HFFc6 (cell line): Measurements from ENCODE around the gene SMIM24. TPM values are rescaled to one million over a fixed set of nuclear protein-coding genes. Genes with fewer than 3 reads are reported as not detected.

Source experiments
- DNase-seq: peaks from one replicate; pipeline ENCODE4 v3.0.0-alpha.2; 2018
- H3K27ac Mint-ChIP-seq: 2 replicates; pipeline ENCODE4 v1.8.0; 2020; ENCODE audit warnings: mild to moderate bottlenecking, mixed read lengths
- H3K27me3 Mint-ChIP-seq: 2 replicates; pipeline ENCODE4 v1.8.0; 2021; ENCODE audit warnings: mild to moderate bottlenecking, moderate library complexity, mixed read lengths; ENCODE audit not compliant: insufficient read depth
- H3K36me3 Mint-ChIP-seq: 2 replicates; pipeline ENCODE4 v1.8.0; 2021; ENCODE audit warnings: low read depth, mixed read lengths
- H3K4me1 Mint-ChIP-seq: 2 replicates; pipeline ENCODE4 v1.8.0; 2020; ENCODE audit warnings: low read depth, mixed read lengths
- H3K4me3 Mint-ChIP-seq: 2 replicates; pipeline ENCODE4 v1.8.0; 2020; ENCODE audit warnings: mild to moderate bottlenecking, moderate library complexity, mixed read lengths
- H3K9me3 Mint-ChIP-seq: 2 replicates; pipeline ENCODE4 v1.8.0; 2020; ENCODE audit warnings: mild to moderate bottlenecking, mixed read lengths
- CTCF ChIP-seq: fragments of 200-600 bp; sonication (generic); IDR thresholded peaks from 2 replicates; pipeline ENCODE4 v1.5.0; 2021; ENCODE audit warnings: antibody characterized with exemption, mild to moderate bottlenecking
- total RNA-seq, 6 experiments: library from RNA; stranded (reverse); fragmentation: NEBNext Ultra II Directional; extraction: Animal tissue kit (Norgen Biotek cat#: 25700); gene quantifications; 2 replicates in 1 of 6; 3 replicates in 5 of 6; pipeline ENCODE4 v1.2.3, GENCODE V29; 2021

The SMIM24 gene
- total RNA-seq, 6 experiments from 2014 or later = not detected

GRCh38 chr19:3444695-3445234 is 35.6 kb downstream of the SMIM24 start:
- peaks cover 16% of the 10 kb centered on the region for H3K4me1 Mint-ChIP-seq
- H3K27me3 Mint-ChIP-seq = peaks cover 7% of the 10 kb centered on the region
- H3K4me3 Mint-ChIP-seq = no peak overlapping the region; the same call in 1 of the 2 replicates
- peak overlapping the region; percentile 81; the same call in 1 of the 2 replicates for H3K27ac Mint-ChIP-seq
- no peak for DNase-seq
- TF ChIP-seq CTCF = no peak
- no peaks in the 10 kb centered on the region for H3K9me3 Mint-ChIP-seq
- H3K36me3 Mint-ChIP-seq = peaks cover 14% of the 10 kb centered on the region; the same call in 1 of the 2 replicates

- DNase-seq = peak; percentile 35
- TF ChIP-seq CTCF = no peak
- Mint-ChIP-seq H3K9me3 (no peaks in the 10 kb centered on the region), H3K4me3 (no peak overlapping the region), H3K36me3 (peaks cover 14% of the 10 kb centered on the region; the same call in 1 of the 2 replicates), H3K27me3 (peaks cover 7% of the 10 kb centered on the region), H3K27ac (peak overlapping the region; percentile 81), H3K4me1 (peaks cover 17% of the 10 kb centered on the region)
Measured at GRCh38 chr19:3443840-3444694, 36.3 kb downstream of the SMIM24 start.

GRCh38 chr19:3442487-3443071 is 37.7 kb downstream of the SMIM24 start:
- Mint-ChIP-seq H3K27me3 (peaks cover 7% of the 10 kb centered on the region), H3K27ac (no peak overlapping the region), H3K4me3 (no peak overlapping the region), H3K36me3 (peaks cover 19% of the 10 kb centered on the region; the same call in 1 of the 2 replicates), H3K9me3 (no peaks in the 10 kb centered on the region), H3K4me1 (peaks cover 17% of the 10 kb centered on the region)
- no peak for DNase-seq
- no peak for TF ChIP-seq CTCF

- no peak for DNase-seq
- peaks cover 9% of the 10 kb centered on the region for H3K27me3 Mint-ChIP-seq
- H3K4me1 Mint-ChIP-seq = peaks cover 17% of the 10 kb centered on the region
- H3K4me3 Mint-ChIP-seq = no peak overlapping the region
- peaks cover 19% of the 10 kb centered on the region; the same call in 1 of the 2 replicates for H3K36me3 Mint-ChIP-seq
- no peak overlapping the region for H3K27ac Mint-ChIP-seq
- no peaks in the 10 kb centered on the region for H3K9me3 Mint-ChIP-seq
- no peak for TF ChIP-seq CTCF
Measured at GRCh38 chr19:3441986-3442329, 38.4 kb downstream of the SMIM24 start.

GRCh38 chr19:3441089-3441985 is 39.0 kb downstream of the SMIM24 start:
- Mint-ChIP-seq H3K27me3 (peaks cover 9% of the 10 kb centered on the region), H3K27ac (no peak overlapping the region), H3K4me3 (no peak overlapping the region), H3K4me1 (peaks cover 17% of the 10 kb centered on the region), H3K9me3 (no peaks in the 10 kb centered on the region), H3K36me3 (peaks cover 18% of the 10 kb centered on the region; the same call in 1 of the 2 replicates)
- no peak for DNase-seq
- no peak for TF ChIP-seq CTCF
